SU-DHL-6 (cell line): ENCODE measurements around the gene TXNRD1.

ENCODE experiments used
- H2AFZ ChIP-seq: fragments of 200-600 bp; sonication (generic); 2 replicates; pipeline ENCODE4 v1.6.1; 2014; ENCODE audit warnings: low read depth, mild to moderate bottlenecking, moderate library complexity, mixed read lengths, antibody characterized with exemption, low read length; ENCODE audit not compliant: severe bottlenecking
- H3F3A ChIP-seq: fragments of 200-600 bp; shearing (Covaris generic); 2 replicates; pipeline ENCODE4 v1.6.0; 2016; ENCODE audit warnings: antibody characterized with exemption, mild to moderate bottlenecking; ENCODE audit not compliant: insufficient read depth
- H3K27ac ChIP-seq: fragments of 200-600 bp; sonication (generic); 2 replicates; pipeline ENCODE4 v1.5.1; 2016; ENCODE audit warnings: low read depth, mild to moderate bottlenecking, low read length, moderate library complexity, mixed read lengths
- H3K27me3 ChIP-seq: fragments of 200-600 bp; sonication (generic), shearing (Covaris generic); 2 replicates; pipeline ENCODE4 v1.6.0; 2014; ENCODE audit warnings: mild to moderate bottlenecking, low read length
- H3K36me3 ChIP-seq: fragments of 200-600 bp; sonication (generic); 2 replicates; pipeline ENCODE4 v1.6.1; 2014; ENCODE audit warnings: mild to moderate bottlenecking, low read length, mixed read lengths
- H3K4me2 ChIP-seq: fragments of 300-600, 200-600 bp; shearing (Covaris generic), sonication (generic); 2 replicates; pipeline ENCODE4 v1.6.0; 2014; ENCODE audit warnings: low read length, low read depth, mild to moderate bottlenecking; ENCODE audit not compliant: poor library complexity, severe bottlenecking
- H3K4me3 ChIP-seq: fragments of 200-600 bp; sonication (generic); 2 replicates; pipeline ENCODE4 v1.5.1; 2014; ENCODE audit warnings: antibody characterized with exemption, low read length, mild to moderate bottlenecking, mixed read lengths; ENCODE audit not compliant: insufficient read depth, poor library complexity, severe bottlenecking
- H3K79me2 ChIP-seq: fragments of 200-600 bp; sonication (generic); 2 replicates; pipeline ENCODE4 v1.6.1; 2014; ENCODE audit warnings: mild to moderate bottlenecking, low read length, moderate library complexity; ENCODE audit not compliant: insufficient read depth
- H3K9ac ChIP-seq: fragments of 200-600 bp; sonication (generic); 2 replicates; pipeline ENCODE4 v1.7.0; 2014; ENCODE audit warnings: mild to moderate bottlenecking, low read length
- H3K9me2 ChIP-seq: fragments of 200-600 bp; sonication (generic); replicated peaks from 2 replicates; pipeline ENCODE4 v1.6.1; 2014; ENCODE audit warnings: low read length; ENCODE audit not compliant: insufficient read depth
- H3K9me3 ChIP-seq: fragments of 200-600 bp; sonication (generic); 2 replicates; pipeline ENCODE4 v1.6.1; 2014; ENCODE audit warnings: low read length, mixed read lengths; ENCODE audit not compliant: insufficient read depth
- H4K20me1 ChIP-seq: fragments of 200-600 bp; sonication (generic); 2 replicates; pipeline ENCODE4 v1.6.1; 2014; ENCODE audit warnings: low read depth, mild to moderate bottlenecking, antibody characterized with exemption, low read length, moderate library complexity, mixed read lengths
- CTCF ChIP-seq: fragments of 200-600 bp; sonication (generic); IDR thresholded peaks from one replicate; pipeline ENCODE4 v1.5.1; 2017; ENCODE audit warnings: antibody characterized with exemption, mild to moderate bottlenecking, low read length, moderate library complexity; ENCODE audit not compliant: insufficient read depth, poor library complexity, severe bottlenecking
- EZH2phosphoT487 ChIP-seq: fragments of 200-600 bp; sonication (generic), shearing (Covaris generic); conservative IDR thresholded peaks from 2 replicates; pipeline ENCODE4 v1.6.1; 2018; ENCODE audit warnings: mild to moderate bottlenecking, antibody characterized with exemption, low read length, moderate library complexity, mixed read lengths

The TXNRD1 gene

GRCh38 chr12:104317538-104318210, 102.1 kb downstream of the TXNRD1 start:
- peaks cover 67% of the 10 kb centered on the region for H3K36me3 ChIP-seq
- H3K4me3 ChIP-seq = no peak overlapping the region
- no peaks in the 10 kb centered on the region for H3K9me3 ChIP-seq
- H3K9ac ChIP-seq = no peak overlapping the region
- no peak overlapping the region for H3K4me2 ChIP-seq
- H3K27ac ChIP-seq = no peak overlapping the region
- no peak overlapping the region for H2AFZ ChIP-seq
- no peaks in the 10 kb centered on the region for H4K20me1 ChIP-seq
- no peaks in the 10 kb centered on the region; the same call in 1 of the 2 replicates for H3F3A ChIP-seq
- H3K9me2 ChIP-seq = no peaks in the 10 kb centered on the region
- no peaks in the 10 kb centered on the region for H3K79me2 ChIP-seq
- TF ChIP-seq CTCF = no peak
- TF ChIP-seq EZH2phosphoT487 = no peak
- H3K27me3 ChIP-seq = no peaks in the 10 kb centered on the region

- Histone ChIP-seq H3F3A (no peaks in the 10 kb centered on the region), H3K9me3 (no peaks in the 10 kb centered on the region), H3K27ac (no peak overlapping the region), H4K20me1 (no peaks in the 10 kb centered on the region), H3K9ac (no peak overlapping the region), H3K4me3 (no peak overlapping the region), H2AFZ (no peak overlapping the region), H3K36me3 (peaks cover 53% of the 10 kb centered on the region), H3K27me3 (no peaks in the 10 kb centered on the region), H3K9me2 (no peaks in the 10 kb centered on the region), H3K4me2 (no peak overlapping the region), H3K79me2 (no peaks in the 10 kb centered on the region)
- TF ChIP-seq CTCF (no peak), EZH2phosphoT487 (no peak)
Measured at GRCh38 chr12:104319028-104319427, 103.4 kb downstream of the TXNRD1 start.

GRCh38 chr12:104319918-104320626, 104.5 kb downstream of the TXNRD1 start:
- Histone ChIP-seq H3K9me3 (no peaks in the 10 kb centered on the region), H2AFZ (no peak overlapping the region), H3K27me3 (no peaks in the 10 kb centered on the region), H4K20me1 (no peaks in the 10 kb centered on the region), H3K9ac (no peak overlapping the region), H3K79me2 (no peaks in the 10 kb centered on the region), H3K4me2 (no peak overlapping the region), H3K27ac (no peak overlapping the region), H3K9me2 (no peaks in the 10 kb centered on the region), H3K36me3 (peaks cover 50% of the 10 kb centered on the region), H3K4me3 (no peak overlapping the region), H3F3A (no peaks in the 10 kb centered on the region)
- TF ChIP-seq EZH2phosphoT487 (no peak), CTCF (no peak)
